PC-3 (cell line): ENCODE results near the gene TSKU. TPM values are rescaled to one million over a fixed set of nuclear protein-coding genes. Genes with fewer than 3 reads are reported as not detected.

Experiments
- ATAC-seq: fragments of 200-7000 bp; cut with Tn5 transposase; 2 replicates; pipeline ENCODE4 v1.9.1; 2020; ENCODE audit warnings: mild to moderate bottlenecking, moderate library complexity
- BruUV-seq: library from RNA; stranded (reverse); fragments of 400-500 nt; replicated peaks from 2 replicates; lab custom pipeline; 2021; lab: Mats Ljungman, UMichigan
- CTCF ChIA-PET: fragments of 300-600 bp; sonication (Branson Sonifier 250); formaldehyde crosslinking; loops from one replicate; lab custom pipeline; 2022; ENCODE audit warnings: antibody characterized with exemption; lab: Charles Lee
- POLR2A ChIA-PET: fragments of 300-600 bp; sonication (Branson Sonifier 250); formaldehyde crosslinking; loops from one replicate; lab custom pipeline; 2022; ENCODE audit warnings: antibody characterized with exemption; ENCODE audit not compliant: unreplicated experiment; lab: Charles Lee
- DNase-seq: peaks from one replicate; pipeline ENCODE4 v3.0.0-alpha.2; 2015
- H2AFZ ChIP-seq: fragments of 300-600 bp; sonication (generic); 2 replicates; pipeline ENCODE4 v1.6.0; 2016; ENCODE audit warnings: antibody characterized with exemption, low read length
- H3F3A ChIP-seq: fragments of 300-600 bp; sonication (generic); one replicate; pipeline ENCODE4 v1.6.0; 2017; ENCODE audit warnings: antibody characterized with exemption, low read length, control low read depth, mild to moderate bottlenecking; ENCODE audit not compliant: unreplicated experiment
- H3K27ac ChIP-seq: fragments of 300-600 bp; sonication (generic); 2 replicates; pipeline ENCODE4 v1.5.1; 2016; ENCODE audit warnings: mild to moderate bottlenecking, low read length
- H3K27me3 ChIP-seq: fragments of 300-600 bp; sonication (generic); 2 replicates; pipeline ENCODE4 v1.6.1; 2016; ENCODE audit warnings: low read length, mixed read lengths
- H3K36me3 ChIP-seq: fragments of 300-600 bp; sonication (generic); 2 replicates; pipeline ENCODE4 v1.6.1; 2016; ENCODE audit warnings: low read depth, mixed run types, low read length, mixed read lengths
- H3K4me1 ChIP-seq: fragments of 300-600 bp; sonication (generic); 2 replicates; pipeline ENCODE4 v1.5.1; 2016; ENCODE audit warnings: low read length; ENCODE audit not compliant: insufficient read depth
- H3K4me2 ChIP-seq: fragments of 300-600 bp; sonication (generic); 2 replicates; pipeline ENCODE4 v1.6.0; 2016; ENCODE audit warnings: low read length
- H3K4me3 ChIP-seq: fragments of 300-600 bp; sonication (generic); 2 replicates; pipeline ENCODE4 v1.5.1; 2016; ENCODE audit warnings: mild to moderate bottlenecking, low read length, mixed read lengths
- H3K79me2 ChIP-seq: fragments of 300-600 bp; sonication (generic); 2 replicates; pipeline ENCODE4 v1.6.1; 2017; ENCODE audit warnings: low read length, mixed read lengths
- H3K9ac ChIP-seq: fragments of 300-600 bp; sonication (generic); 2 replicates; pipeline ENCODE4 v1.6.0; 2016; ENCODE audit warnings: mild to moderate bottlenecking, low read length
- H3K9me2 ChIP-seq: fragments of 300-600 bp; sonication (generic); replicated peaks from 2 replicates; pipeline ENCODE4 v1.6.1; 2016; ENCODE audit warnings: mixed run types, low read length, mixed read lengths
- H3K9me3 ChIP-seq: fragments of 300-600 bp; sonication (generic); 2 replicates; pipeline ENCODE4 v1.6.1; 2016; ENCODE audit warnings: low read length, mixed read lengths
- H4K20me1 ChIP-seq: fragments of 300-600 bp; sonication (generic); 2 replicates; pipeline ENCODE4 v1.6.1; 2016; ENCODE audit warnings: low read length, mixed read lengths
- CTCF ChIP-seq: fragments of 300-600 bp; sonication (generic); conservative IDR thresholded peaks from 2 replicates; pipeline ENCODE4 v1.5.1; 2017; ENCODE audit warnings: antibody characterized with exemption, low read depth, mild to moderate bottlenecking, low read length
- EZH2 ChIP-seq: fragments of 300-600 bp; sonication (generic); IDR thresholded peaks from one replicate; pipeline ENCODE4 v1.6.1; 2017; ENCODE audit warnings: antibody characterized with exemption, mild to moderate bottlenecking, low read length; ENCODE audit not compliant: unreplicated experiment
- EZH2phosphoT487 ChIP-seq: fragments of 300-600 bp; sonication (generic); IDR thresholded peaks from 2 replicates; pipeline ENCODE4 v1.6.1; 2018; ENCODE audit warnings: mild to moderate bottlenecking, antibody characterized with exemption, low read length, borderline replicate concordance
- intact Hi-C: fragments of 100-400 bp; cut with micrococcal nuclease; formaldehyde crosslinking; loops from 2 replicates; pipeline ENCODE4 v1.9.0; 2023
- total RNA-seq: library from RNA; depleted of rRNA; stranded (reverse); fragments of >200 nt; gene quantifications from 2 replicates; pipeline ENCODE4 v1.2.3, GENCODE V29; 2014

Gene TSKU
- total RNA-seq, 1 experiment from 2014 or later: 32.1 TPM

GRCh38 chr11:76800466-76801200 is 17.5 kb downstream of the TSKU start:
- ChIA-PET POLR2A (no interaction called here), CTCF (interaction anchor here (1.3 to 1.5 kb wide), 2 partner anchors 66 to 118 kb away, joined by 5 to 8 read pairs; no protein-coding TSS in a partner anchor)
- Histone ChIP-seq H3K4me1 (peaks cover 9% of the 10 kb centered on the region), H4K20me1 (no peaks in the 10 kb centered on the region), H3K36me3 (peaks cover 3% of the 10 kb centered on the region), H3K27ac (no peak overlapping the region), H3K27me3 (no peaks in the 10 kb centered on the region), H3K4me2 (no peak overlapping the region), H2AFZ (no peak overlapping the region), H3K9me3 (no peaks in the 10 kb centered on the region), H3F3A (no peaks in the 10 kb centered on the region), H3K9ac (no peak overlapping the region), H3K9me2 (no peaks in the 10 kb centered on the region), H3K79me2 (no peaks in the 10 kb centered on the region), H3K4me3 (no peak overlapping the region)
- no TSS peak for BruUV-seq
- TF ChIP-seq CTCF: no peak
- no peak for TF ChIP-seq EZH2phosphoT487
- TF ChIP-seq EZH2: no peak
- DNase-seq: no peak
- ATAC-seq: no peak
- intact Hi-C loops: loop anchor here (10.0 kb wide), 1 partner anchor 314 kb away; no protein-coding TSS in a partner anchor

GRCh38 chr11:76801225-76801624 is 18.1 kb downstream of the TSKU start:
- CTCF ChIA-PET: interaction anchor here (1.3 to 1.5 kb wide), 2 partner anchors 67 to 117 kb away, joined by 5 to 8 read pairs; no protein-coding TSS in a partner anchor
- Histone ChIP-seq H3K79me2 (no peaks in the 10 kb centered on the region), H3K36me3 (peaks cover 3% of the 10 kb centered on the region; the same call in 1 of the 2 replicates), H3K9me2 (no peaks in the 10 kb centered on the region), H4K20me1 (no peaks in the 10 kb centered on the region), H2AFZ (no peak overlapping the region), H3K4me3 (no peak overlapping the region), H3K27me3 (no peaks in the 10 kb centered on the region), H3K9me3 (no peaks in the 10 kb centered on the region), H3K4me2 (no peak overlapping the region), H3K9ac (no peak overlapping the region), H3K4me1 (peaks cover 9% of the 10 kb centered on the region), H3F3A (no peaks in the 10 kb centered on the region), H3K27ac (no peak overlapping the region)
- TF ChIP-seq EZH2 (no peak), EZH2phosphoT487 (no peak), CTCF (no peak)
- POLR2A ChIA-PET: no interaction called here
- intact Hi-C loops: loop anchor here (10.0 kb wide), 1 partner anchor 314 kb away; no protein-coding TSS in a partner anchor
- ATAC-seq: no peak
- BruUV-seq: no TSS peak
- no peak for DNase-seq

GRCh38 chr11:76801736-76802135 is 18.6 kb downstream of the TSKU start:
- Histone ChIP-seq H3K4me2 (no peak overlapping the region), H3K27ac (no peak overlapping the region), H3K27me3 (no peaks in the 10 kb centered on the region), H3K9ac (no peak overlapping the region), H3K9me3 (no peaks in the 10 kb centered on the region), H3K9me2 (no peaks in the 10 kb centered on the region), H3K79me2 (no peaks in the 10 kb centered on the region), H3K4me3 (no peak overlapping the region), H4K20me1 (no peaks in the 10 kb centered on the region), H3K36me3 (no peaks in the 10 kb centered on the region), H3K4me1 (peaks cover 9% of the 10 kb centered on the region), H3F3A (no peaks in the 10 kb centered on the region), H2AFZ (no peak overlapping the region)
- intact Hi-C loops: loop anchor here (10.0 kb wide), 1 partner anchor 313 kb away; no protein-coding TSS in a partner anchor
- no TSS peak for BruUV-seq
- ATAC-seq: peak; percentile 14; the same call in 1 of the 2 replicates
- POLR2A ChIA-PET: no interaction called here
- DNase-seq: peak; percentile 19
- TF ChIP-seq EZH2phosphoT487: no peak
- no peak for TF ChIP-seq CTCF
- TF ChIP-seq EZH2: no peak
- CTCF ChIA-PET: interaction anchor here (0.6 to 1.5 kb wide), 6 partner anchors 67 to 246 kb away, joined by 3 to 8 read pairs (median 4); no protein-coding TSS in a partner anchor
